Coronary artery (tissue), 2 donors: Measurements from ENCODE around the gene IRF5.

Experiments
- DNase-seq: peaks from one replicate; pipeline ENCODE4 v3.0.0-alpha.2; 2017; ENCODE audit warnings: low spot score
- H3K27ac ChIP-seq, 2 donors: fragments of 200-600 bp; sonication (generic); one replicate each; pipeline ENCODE4 v1.5.1; 2016 to 2019
- H3K4me3 ChIP-seq: fragments of 200-600 bp; sonication (generic); 2 replicates; pipeline ENCODE4 v1.5.1; 2016; ENCODE audit warnings: mild to moderate bottlenecking, moderate library complexity
- CTCF ChIP-seq: fragments of 200-600 bp; sonication (generic); IDR thresholded peaks from one replicate; pipeline ENCODE4 v1.5.1; 2019; ENCODE audit warnings: antibody characterized with exemption

IRF5 gene

DNA sequence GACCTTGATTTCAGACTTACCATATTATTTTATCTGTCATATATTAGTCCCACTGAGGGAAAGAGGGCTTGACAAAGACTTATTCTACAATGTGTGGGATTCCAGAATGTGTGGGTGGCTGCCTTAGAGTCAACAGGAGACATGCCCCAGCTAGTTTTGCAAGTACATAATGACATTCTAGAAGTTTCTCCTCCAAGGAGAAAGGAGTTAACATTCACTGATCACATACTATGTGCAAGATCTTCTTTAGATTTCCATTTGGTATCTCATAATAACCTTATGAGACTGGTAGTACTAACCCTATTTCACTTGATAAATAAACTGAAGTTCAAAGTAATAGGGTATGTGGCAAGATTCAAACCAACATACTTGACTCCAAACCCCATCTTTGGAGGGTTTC is 25.2 kb downstream of the IRF5 start:
- no peak for DNase-seq
- H3K4me3 ChIP-seq = no peak overlapping the region
- no peak for TF ChIP-seq CTCF
- no peak overlapping the region for H3K27ac ChIP-seq

DNA sequence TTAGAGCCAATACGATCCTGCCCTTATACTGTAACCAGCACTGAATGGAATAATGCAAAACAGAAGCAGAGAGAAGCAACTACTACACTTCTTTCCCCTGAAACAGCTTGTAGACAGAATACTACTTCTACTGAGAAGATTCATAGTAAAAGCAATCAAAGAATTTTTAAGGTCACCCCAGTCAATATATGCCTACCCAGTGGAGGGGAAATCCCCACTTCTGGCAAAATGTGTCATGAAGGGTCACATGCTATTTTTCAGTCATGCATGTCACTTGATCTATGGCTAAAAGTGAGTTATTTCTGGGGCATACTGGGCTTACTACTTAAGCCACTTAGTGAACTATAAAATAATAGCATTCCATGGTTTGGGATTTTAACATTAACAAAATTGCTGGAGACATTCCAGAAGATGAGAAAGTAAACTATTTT is 25.6 kb downstream of the IRF5 start:
- no peak for DNase-seq
- no peak for TF ChIP-seq CTCF
- Histone ChIP-seq H3K27ac (no peak overlapping the region), H3K4me3 (no peak overlapping the region)

- no peak overlapping the region for H3K4me3 ChIP-seq
- H3K27ac ChIP-seq = no peak overlapping the region
- no peak for DNase-seq
- TF ChIP-seq CTCF = no peak
Observed at GRCh38 chr7:128968624-128969023, 30.9 kb downstream of the IRF5 start.

DNA sequence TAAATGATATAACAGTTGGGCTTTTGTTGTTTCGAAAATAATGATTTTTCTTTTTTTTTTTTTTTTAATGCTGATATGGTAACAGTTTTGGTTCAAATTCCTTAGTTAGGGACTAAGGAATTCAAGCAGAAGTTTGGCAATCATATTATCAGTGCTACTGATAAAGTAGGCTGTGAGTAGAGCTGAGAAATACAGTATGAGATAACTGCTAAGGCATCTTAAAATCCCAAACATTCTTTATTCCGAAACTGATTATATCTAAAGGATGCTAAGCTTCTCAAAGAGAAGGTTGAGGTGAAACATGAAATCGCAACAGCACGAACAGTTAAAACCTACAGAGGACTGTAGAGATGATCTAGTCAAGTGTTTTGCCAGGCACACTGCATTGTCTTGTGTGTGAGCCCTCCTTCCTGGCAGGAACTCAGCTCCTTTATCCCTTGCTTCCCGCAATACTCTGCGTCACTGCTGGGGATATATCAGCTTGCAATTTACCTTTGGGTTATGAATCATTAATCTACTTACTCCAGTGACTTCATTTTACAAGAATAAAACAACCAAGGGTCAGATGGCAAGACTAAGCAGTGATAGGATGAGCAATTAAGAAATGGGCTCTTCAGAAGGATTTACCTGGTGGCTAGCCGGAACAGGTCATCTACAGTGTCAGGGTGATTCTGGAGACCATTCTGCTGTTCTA is 36.7 kb downstream of the IRF5 start:
- Histone ChIP-seq H3K4me3 (no peak overlapping the region), H3K27ac (no peak overlapping the region)
- TF ChIP-seq CTCF = no peak
- no peak for DNase-seq

DNA sequence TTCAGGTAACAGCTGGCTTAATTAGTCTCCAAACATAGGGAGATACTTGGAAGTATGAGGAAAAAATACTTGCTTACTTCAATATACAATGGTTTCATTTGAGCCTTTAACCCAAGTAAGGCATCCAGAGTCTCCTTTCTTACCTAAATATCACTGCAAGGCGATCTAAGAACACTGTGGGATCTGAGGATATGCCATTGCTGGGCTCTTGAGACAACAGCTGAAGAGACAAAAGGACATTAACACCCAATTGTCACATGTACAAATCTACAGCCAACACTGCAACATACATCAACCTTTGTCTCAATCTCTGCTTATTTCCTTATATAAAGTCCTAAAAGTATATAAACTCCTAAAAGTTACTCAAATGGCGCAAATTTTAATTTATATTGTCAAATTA is 44.4 kb downstream of the IRF5 start:
- no peak for TF ChIP-seq CTCF
- H3K4me3 ChIP-seq = no peak overlapping the region
- DNase-seq = no peak
- H3K27ac ChIP-seq = no peak overlapping the region

DNA sequence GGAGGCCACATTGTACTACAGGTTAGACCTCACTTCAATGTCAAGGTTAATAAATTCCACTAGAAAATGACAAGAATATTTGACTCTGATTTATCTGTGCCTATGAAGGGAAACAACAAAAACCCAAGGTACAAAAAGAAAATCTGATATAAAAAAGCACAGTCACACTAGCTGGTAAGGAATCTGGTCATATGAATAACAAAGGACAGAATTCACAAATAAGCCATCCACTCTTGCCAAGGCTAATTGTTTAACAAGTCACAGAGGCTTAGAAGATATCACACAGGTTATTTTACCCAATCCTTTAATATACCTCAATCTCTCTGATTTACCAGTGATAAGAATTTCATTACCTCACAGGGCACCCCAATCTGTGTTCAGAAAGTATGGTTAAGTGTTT is 47.9 kb downstream of the IRF5 start:
- Histone ChIP-seq H3K4me3 (no peak overlapping the region), H3K27ac (no peak overlapping the region)
- DNase-seq = no peak
- no peak for TF ChIP-seq CTCF

GRCh38 chr7:128986609-128987008 is 48.9 kb downstream of the IRF5 start:
- H3K4me3 ChIP-seq = no peak overlapping the region
- TF ChIP-seq CTCF = no peak
- no peak for DNase-seq
- no peak overlapping the region for H3K27ac ChIP-seq
